ENCODE data around the gene SHBG.
A peak's percentile ranks its signal among the peaks of the same experiment; 100 is the strongest.
"Not testable (repeated sequence)": the region's sequence is repeated elsewhere in the genome, so short reads cannot be mapped to it uniquely, and the experiment has no call there.

Gene SHBG, protein sequence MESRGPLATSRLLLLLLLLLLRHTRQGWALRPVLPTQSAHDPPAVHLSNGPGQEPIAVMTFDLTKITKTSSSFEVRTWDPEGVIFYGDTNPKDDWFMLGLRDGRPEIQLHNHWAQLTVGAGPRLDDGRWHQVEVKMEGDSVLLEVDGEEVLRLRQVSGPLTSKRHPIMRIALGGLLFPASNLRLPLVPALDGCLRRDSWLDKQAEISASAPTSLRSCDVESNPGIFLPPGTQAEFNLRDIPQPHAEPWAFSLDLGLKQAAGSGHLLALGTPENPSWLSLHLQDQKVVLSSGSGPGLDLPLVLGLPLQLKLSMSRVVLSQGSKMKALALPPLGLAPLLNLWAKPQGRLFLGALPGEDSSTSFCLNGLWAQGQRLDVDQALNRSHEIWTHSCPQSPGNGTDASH

DNA sequence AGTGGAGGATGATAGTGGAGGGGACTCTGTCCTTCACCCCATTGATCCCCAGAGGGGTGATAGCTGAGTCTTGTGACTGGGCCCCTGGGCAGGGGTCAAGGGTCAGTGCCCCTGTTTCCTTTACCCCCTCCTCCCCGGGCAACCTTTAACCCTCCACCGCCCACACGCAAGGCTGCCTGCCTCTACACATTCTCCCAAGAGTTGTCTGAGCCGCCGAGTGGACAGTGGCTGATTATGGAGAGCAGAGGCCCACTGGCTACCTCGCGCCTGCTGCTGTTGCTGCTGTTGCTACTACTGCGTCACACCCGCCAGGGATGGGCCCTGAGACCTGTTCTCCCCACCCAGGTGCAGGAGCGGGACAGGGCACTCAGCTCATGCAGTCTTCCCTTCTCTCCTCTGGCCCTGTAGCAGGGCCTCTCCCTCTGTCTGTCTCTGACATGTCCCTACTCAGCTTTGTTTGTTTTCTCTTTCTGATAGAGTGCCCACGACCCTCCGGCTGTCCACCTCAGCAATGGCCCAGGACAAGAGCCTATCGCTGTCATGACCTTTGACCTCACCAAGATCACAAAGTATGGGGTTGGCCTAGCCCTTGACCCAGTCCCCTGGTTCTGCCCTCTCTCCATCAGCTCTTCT lies at the start of gene SHBG:
Gene SHBG, plus strand, starts transcription at position 197 of the 633 bp plus-strand sequence. Its CDS starts 38 bp downstream, at position 235.
- DNase-seq, result no peak

DNA sequence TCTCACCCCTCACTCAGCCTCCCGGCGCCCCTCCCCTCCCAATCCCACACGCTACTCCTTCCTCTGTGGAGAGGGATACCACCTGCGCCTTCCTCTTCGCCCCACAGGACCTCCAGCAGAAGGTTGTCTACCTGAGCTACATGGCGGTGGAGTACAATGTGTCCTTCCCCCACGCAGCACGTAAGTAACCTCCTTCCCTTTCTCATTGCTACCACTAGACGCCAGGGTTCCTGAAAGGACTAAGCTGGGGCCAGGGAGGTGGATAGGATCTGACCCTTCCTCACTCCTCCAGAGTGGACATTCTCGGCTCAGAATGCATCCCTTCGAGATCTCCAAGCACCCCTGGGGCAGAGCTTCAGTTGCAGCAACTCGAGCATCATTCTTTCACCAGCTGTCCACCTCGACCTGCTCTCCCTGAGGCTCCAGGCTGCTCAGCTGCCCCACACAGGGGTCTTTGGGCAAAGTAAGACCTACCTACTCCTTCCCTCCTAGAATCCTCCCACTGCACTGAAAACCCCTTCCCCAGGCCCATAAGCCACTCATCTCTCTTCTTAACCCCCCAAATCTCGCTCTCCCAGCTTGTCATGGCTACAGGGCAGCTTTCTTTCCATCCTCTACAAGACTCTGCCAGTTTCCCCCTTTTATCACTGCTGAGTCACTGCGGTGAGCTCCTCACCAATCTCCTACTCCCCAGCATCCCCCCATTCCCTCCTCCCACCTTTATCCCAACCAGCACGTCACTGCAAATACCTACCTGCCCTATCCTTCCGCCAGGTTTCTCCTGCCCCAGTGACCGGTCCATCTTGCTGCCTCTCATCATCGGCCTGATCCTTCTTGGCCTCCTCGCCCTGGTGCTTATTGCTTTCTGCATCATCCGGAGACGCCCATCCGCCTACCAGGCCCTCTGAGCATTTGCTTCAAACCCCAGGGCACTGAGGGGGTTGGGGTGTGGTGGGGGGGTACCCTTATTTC lies 49.0 kb upstream of the SHBG start:
- no peak for DNase-seq

- no peak for DNase-seq
Observed at GRCh38 chr17:7582396-7583252, 47.3 kb upstream of the SHBG start.

- DNase-seq, result peak; percentile 94
Observed at GRCh38 chr17:7583253-7584109, 46.5 kb upstream of the SHBG start, which contains the start of gene MPDU1. TSS of gene MPDU1 (plus strand) at chr17:7583852. CDS start at chr17:7583863, 11 bp downstream.

DNA sequence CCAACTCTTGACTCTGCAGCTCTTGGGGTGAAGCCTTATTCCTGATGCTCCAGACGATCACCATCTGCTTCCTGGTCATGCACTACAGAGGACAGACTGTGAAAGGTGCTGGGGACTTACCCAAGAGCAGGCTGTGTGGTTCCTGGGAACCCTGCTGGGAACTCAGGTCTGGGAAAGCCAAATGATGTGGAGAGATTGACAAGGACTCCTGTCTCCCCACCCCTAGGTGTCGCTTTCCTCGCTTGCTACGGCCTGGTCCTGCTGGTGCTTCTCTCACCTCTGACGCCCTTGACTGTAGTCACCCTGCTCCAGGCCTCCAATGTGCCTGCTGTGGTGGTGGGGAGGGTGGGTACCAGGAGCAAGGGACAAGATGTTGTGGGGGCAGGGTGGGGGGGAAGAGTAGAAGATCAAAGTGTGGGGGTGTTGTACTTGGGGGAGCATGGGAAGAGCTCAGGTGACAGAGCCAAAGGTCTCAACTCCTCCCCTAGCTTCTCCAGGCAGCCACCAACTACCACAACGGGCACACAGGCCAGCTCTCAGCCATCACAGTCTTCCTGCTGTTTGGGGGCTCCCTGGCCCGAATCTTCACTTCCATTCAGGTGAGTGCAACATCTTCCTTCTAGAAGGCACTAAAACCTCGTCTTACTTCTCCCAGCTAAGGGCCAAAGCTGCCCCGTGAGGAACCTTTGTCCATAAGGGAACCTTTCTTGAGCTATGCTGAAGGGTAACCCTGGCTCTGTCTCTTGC lies 43.1 kb upstream of the SHBG start:
- DNase-seq, result no peak

DNA sequence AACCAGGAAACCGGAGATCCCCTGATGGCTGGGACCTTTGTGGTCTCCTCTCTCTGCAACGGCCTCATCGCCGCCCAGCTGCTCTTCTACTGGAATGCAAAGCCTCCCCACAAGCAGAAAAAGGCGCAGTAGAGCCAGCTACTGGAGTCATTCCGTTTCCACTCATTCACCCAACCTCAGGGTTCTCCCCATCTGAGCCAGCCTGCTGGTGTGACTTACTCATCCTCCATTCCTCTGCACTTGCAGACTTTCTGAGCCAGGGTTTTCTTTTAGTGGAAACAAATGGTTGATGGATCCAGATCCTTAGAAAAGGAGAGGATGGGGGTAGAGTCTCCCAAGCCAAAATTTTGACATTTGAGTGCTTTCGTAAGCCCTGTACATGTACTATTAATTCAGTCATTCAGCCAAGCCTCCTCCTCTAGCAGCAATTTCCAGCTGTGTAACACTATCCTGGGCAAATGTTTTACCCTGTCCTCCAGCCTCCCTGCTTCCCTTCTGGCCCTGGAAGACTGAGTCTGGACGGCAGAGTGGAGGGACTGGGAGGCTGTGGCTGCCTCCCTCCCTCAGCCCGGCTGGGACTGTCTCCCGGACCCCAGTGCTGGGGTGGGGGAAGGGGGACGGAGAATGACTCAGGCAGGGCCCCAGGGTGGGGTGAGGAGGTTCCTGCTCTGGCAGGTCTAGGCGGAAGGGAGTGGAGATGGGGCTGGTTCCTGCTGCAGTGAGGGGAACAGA lies 42.3 kb upstream of the SHBG start:
- DNase-seq, result no peak

GRCh38 chr17:7588553-7589203 lies 41.3 kb upstream of the SHBG start:
- no peak for DNase-seq

DNA sequence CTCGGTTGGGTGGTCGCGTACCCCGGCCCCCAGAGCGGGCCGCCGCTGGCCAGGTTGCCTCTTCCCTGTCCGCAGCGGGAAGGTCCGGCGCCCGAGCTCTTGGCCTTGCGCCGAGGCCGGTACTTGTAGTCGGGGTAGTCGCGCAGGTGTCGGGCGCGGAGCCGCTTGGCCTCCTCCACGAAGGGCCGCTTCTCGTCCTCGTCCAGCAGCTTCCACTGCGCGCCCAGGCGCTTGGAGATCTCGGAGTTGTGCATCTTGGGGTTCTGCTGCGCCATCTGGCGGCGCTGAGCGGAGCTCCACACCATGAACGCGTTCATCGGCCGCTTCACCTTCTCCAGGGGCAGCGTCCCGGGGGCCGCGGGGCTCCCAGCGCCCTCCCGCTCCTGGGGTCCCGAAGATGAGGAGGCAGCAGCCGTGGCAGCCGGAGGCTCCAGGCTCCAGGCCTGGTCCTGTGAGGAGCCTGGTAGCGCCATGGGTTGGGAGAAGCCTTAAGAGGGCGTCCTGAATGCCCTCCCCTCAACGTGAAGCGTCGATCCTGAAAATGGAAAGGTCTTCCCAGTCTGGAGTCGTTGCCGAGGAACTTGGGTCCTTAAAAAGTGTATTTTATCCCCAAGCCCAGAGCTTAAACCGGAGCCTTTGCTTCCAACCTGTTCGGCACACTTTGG lies 40.6 kb upstream of the SHBG start:
- peak; percentile 72 for DNase-seq

DNA sequence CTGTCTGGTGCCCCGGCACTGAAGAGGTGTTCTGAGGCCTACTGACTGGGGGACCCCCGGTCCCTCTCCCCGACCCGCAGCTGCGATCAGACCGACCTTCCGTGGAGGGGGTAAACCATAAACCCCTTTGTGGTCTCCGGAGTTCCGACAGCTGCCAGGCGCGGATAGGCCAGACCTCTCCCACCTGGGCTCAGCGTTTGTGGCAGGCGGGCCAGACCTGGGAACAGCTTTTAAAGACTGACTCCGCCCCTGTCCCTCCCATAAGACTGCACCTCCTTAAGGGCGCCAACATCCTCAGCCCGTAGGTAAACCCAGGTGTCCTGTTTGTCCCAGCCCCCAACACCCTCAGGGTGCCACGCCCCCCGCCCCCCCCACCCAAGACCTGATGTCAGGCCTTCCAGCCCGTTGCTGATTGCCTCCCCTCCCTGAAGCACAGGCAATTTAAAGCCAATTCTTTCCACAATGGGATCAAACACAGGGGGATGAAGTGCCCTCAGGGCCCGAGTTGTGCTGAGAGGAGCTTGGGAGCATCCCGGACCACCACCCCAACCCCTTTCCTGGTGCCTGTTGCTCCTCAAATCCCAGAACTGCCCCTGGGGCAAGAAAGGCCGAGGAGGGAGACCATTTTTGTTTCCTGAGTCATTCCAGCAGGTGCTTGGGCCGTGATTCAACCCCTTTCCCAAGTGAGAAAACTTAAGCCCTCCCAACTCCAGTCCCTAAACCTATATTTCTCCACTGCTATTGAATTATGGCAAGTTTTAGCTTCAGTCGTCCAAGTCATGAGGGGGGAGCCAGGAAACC lies 39.8 kb upstream of the SHBG start, which contains the start of gene SOX15:
Gene SOX15, minus strand, starts transcription at position 204 of the 801 bp plus-strand sequence. CDS start 418 bp downstream, outside the sequence.
- no peak for DNase-seq

DNA sequence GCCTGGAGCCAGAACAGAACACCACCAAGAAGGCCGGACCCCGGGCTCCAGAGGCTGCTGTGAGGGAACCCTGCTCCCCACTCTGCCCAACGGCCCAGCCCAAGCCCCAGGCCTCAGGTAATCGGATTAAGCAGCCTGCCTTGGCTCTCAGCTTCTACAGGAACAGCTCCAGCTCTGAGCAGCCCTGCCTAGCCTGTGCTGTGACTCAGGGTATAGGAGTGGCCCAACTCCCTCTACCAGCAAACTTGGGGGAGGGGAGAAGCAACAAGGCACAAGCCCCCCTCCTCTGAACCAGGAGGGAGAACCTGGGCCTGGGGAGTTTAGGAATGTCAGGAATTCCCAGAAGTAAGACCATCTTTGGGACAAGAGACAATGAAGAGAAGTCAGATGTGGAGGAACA lies 39.2 kb upstream of the SHBG start:
- no peak for DNase-seq

DNA sequence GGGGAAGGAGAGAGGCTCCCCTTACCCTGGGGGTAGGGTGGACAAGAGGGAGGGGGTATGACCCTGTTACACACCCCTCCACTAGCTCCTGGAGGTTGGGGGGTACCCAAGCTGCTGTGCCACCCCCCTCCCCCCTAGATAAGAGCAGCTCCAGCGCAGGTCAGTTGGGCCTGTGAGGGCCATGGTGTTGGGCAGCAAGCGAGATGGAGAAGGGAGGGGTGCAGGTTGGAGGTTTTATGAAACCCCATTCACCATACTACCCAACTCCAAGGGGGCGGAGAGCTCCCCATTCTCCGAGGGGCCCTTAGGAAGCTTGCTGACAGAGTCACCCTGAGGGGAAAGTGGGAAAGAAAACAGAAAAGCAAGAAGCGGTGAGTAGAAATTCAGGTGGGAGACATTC lies 38.3 kb upstream of the SHBG start:
- no peak for DNase-seq

- DNase-seq, result no peak
Observed at GRCh38 chr17:7592422-7593021, 37.4 kb upstream of the SHBG start.

GRCh38 chr17:7593296-7593695 lies 36.6 kb upstream of the SHBG start:
- DNase-seq, result no peak

DNA sequence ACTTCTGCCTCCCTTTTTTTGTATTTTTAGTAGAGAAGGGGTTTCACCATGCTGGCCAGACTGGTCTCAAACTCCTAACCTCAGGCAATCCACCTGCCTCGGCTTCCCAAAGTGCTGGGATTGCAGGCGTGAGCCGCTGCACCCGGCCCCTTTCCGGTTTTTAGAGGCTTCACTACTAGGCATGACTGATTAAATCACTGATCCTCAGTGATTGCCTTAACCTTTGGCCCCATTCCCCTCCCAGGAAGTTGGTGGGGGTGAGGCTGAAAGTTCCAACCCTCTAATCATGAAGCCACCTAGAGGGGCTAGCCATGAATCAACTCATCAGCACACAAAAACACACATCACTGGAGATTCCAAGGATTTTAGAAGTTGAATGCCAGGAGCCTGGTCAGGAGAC lies 32.4 kb upstream of the SHBG start:
- not testable (repeated sequence) for DNase-seq

DNA sequence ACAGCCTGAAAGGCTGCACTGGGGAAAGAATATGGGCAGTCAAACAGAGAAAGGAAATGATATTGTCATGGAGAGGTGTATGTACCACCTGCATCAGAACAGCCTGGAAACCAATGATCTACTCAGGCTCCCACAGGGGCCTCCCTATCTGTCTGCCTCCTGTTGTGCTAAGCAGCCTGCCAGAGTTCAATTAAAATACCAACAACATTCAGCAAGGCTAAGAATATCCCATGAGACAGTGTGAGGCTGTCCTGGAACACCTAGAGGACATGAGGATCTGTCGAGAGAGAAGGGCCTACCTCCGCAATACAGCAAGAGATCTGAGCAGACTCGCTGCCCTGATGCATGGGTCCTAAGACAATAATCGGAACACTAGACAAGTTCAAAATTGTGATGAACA lies 23.7 kb upstream of the SHBG start:
- no peak for DNase-seq

DNA sequence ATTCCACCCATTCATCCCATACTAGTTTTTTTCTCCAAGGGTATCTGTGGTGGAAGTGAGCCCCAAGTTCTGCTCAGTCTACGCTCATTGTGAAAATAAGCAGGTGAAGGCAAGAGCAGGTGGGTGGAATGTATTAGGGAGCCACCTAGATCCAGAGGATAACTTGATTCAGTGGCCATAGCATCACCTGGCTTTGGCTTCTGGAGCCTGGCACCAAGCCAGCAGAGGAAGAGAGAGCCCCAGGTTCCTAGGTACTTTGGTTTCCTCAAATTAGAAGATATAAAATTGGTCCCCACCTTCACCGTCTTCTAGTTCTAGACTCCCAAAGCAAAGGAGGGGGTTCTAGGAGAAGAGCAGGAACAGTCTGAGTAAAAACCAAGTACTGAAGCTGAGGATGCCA lies 19.3 kb upstream of the SHBG start:
- DNase-seq, result no peak
